ENCODE results near the gene NDUFS2.
A peak's percentile ranks its signal among the peaks of the same experiment; 100 is the strongest.

Gene NDUFS2

GRCh38 chr1:161201836-161202712 lies at the start of gene NDUFS2:
NDUFS2 (plus strand) TSS chr1:161202367; CDS start chr1:161202386, 19 bp downstream.
- TF ChIP-seq GATA1 (IDR thresholded peaks at IDR 0.05; ENCODE audit: low read depth, low read length) (no peak), POLR2A (IDR thresholded peaks at IDR 0.05; ENCODE audit: low read length) (peak; percentile 95)
- peak; percentile 99 for DNase-seq

GRCh38 chr1:161153176-161153575 lies 49.0 kb upstream of the NDUFS2 start:
- TF ChIP-seq POLR2A (IDR thresholded peaks at IDR 0.05; ENCODE audit: low read length) (no peak), GATA1 (IDR thresholded peaks at IDR 0.05; ENCODE audit: low read depth, low read length) (no peak)
- DNase-seq, result no peak

DNA sequence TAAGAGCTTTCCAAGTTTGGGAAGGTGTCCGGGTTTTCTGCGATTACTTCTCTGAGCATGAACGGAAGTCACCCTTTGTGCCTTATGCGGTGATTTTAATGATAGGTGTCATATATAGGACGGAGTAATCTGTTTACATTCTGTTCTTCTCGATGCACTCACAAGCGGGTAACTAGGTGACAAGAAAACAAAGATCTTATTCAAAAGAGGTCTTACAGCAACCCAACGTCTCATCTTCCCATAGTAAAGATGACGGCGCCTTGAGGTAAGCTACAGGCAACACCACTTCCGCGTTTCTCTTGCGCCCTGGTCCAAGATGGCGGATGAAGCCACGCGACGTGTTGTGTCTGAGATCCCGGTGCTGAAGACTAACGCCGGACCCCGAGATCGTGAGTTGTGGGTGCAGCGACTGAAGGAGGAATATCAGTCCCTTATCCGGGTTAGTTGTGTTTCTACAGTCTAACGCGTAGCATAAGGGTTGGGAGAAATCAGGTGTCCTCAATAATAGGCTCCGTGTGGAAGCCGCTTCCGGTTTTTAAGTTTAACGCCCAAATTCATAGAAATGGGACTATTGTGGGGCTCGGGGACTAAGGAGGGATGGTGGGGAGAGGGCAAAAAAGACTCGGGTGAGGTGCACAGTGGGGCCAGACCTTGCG lies 48.4 kb upstream of the NDUFS2 start, which contains the start of gene UFC1:
UFC1 (plus strand) TSS at position 297 of the 656 bp plus-strand sequence; CDS start at position 317, 20 bp downstream.
- DNase-seq, result peak; percentile 94
- TF ChIP-seq GATA1 (IDR thresholded peaks at IDR 0.05; ENCODE audit: low read depth, low read length) (no peak), POLR2A (IDR thresholded peaks at IDR 0.05; ENCODE audit: low read length) (peak; percentile 91)

- no peak for DNase-seq
- no peak for TF ChIP-seq POLR2A (IDR thresholded peaks at IDR 0.05; ENCODE audit: low read length)
Measured at GRCh38 chr1:161157867-161158266, 44.3 kb upstream of the NDUFS2 start.

GRCh38 chr1:161158316-161159010 lies 43.7 kb upstream of the NDUFS2 start:
- DNase-seq, result peak; percentile 57 to 59
- no peak for TF ChIP-seq GATA1 (IDR thresholded peaks at IDR 0.05; ENCODE audit: low read depth, low read length)
- no peak for TF ChIP-seq POLR2A (IDR thresholded peaks at IDR 0.05; ENCODE audit: low read length)

- TF ChIP-seq GATA1 (IDR thresholded peaks at IDR 0.05; ENCODE audit: low read depth, low read length) (no peak), POLR2A (IDR thresholded peaks at IDR 0.05; ENCODE audit: low read length) (peak; percentile 85)
- peak; percentile 91 to 94 for DNase-seq
Measured at GRCh38 chr1:161159087-161159912, 42.9 kb upstream of the NDUFS2 start, which contains the start of gene USP21. USP21 (plus strand) TSS chr1:161159500; CDS start chr1:161160641, 1,141 bp downstream.

GRCh38 chr1:161159913-161160243 lies 42.3 kb upstream of the NDUFS2 start:
- TF ChIP-seq GATA1 (IDR thresholded peaks at IDR 0.05; ENCODE audit: low read depth, low read length), result no peak
- TF ChIP-seq POLR2A (IDR thresholded peaks at IDR 0.05; ENCODE audit: low read length), result no peak
- DNase-seq, result no peak

GRCh38 chr1:161160671-161161145 lies 41.5 kb upstream of the NDUFS2 start:
- TF ChIP-seq GATA1 (IDR thresholded peaks at IDR 0.05; ENCODE audit: low read depth, low read length), result no peak
- TF ChIP-seq POLR2A (IDR thresholded peaks at IDR 0.05; ENCODE audit: low read length), result no peak

DNA sequence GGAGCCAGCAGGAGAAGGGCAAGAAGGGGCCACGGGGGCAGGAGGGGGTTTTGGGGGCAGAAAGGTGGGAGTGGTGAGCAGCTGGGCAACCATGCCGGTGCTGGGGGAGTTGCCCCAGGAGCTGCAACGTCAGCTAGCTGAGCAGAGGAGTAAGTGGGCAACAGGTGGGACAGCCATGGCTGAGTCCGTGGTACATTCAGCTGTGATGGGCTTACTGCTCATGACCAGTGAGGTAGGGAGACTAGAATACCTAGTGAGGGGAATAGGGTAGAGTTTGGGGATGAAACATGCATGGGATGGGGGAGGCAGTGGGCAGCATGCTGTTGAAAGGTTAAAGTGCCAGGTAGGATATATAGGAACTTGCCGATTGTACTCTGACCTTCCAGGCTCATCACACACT lies 40.5 kb upstream of the NDUFS2 start:
- no peak for TF ChIP-seq POLR2A (IDR thresholded peaks at IDR 0.05; ENCODE audit: low read length)
- no peak for TF ChIP-seq GATA1 (IDR thresholded peaks at IDR 0.05; ENCODE audit: low read depth, low read length)
- DNase-seq, result no peak

More at GRCh38 chr1:161160671-161161145, 41.5 kb upstream of the NDUFS2 start:
- no peak for DNase-seq

GRCh38 chr1:161162052-161162451 lies 40.1 kb upstream of the NDUFS2 start:
- DNase-seq, result no peak
- TF ChIP-seq POLR2A (IDR thresholded peaks at IDR 0.05; ENCODE audit: low read length) (no peak), GATA1 (IDR thresholded peaks at IDR 0.05; ENCODE audit: low read depth, low read length) (no peak)

- DNase-seq, result no peak
- TF ChIP-seq GATA1 (IDR thresholded peaks at IDR 0.05; ENCODE audit: low read depth, low read length) (no peak), POLR2A (IDR thresholded peaks at IDR 0.05; ENCODE audit: low read length) (no peak)
Measured at GRCh38 chr1:161162806-161163205, 39.4 kb upstream of the NDUFS2 start.

- no peak for DNase-seq
- TF ChIP-seq POLR2A (IDR thresholded peaks at IDR 0.05; ENCODE audit: low read length) (no peak), GATA1 (IDR thresholded peaks at IDR 0.05; ENCODE audit: low read depth, low read length) (no peak)
Measured at GRCh38 chr1:161163793-161164192, 38.4 kb upstream of the NDUFS2 start.

Measured in erythroblast (primary cell).